HG03565 (cell line): ENCODE measurements around the gene RASL11A.
"Not testable (repeated sequence)": the region's sequence is repeated elsewhere in the genome, so short reads cannot be mapped to it uniquely, and the experiment has no call there.

ENCODE experiments used
- ATAC-seq: cut with Tn5 transposase; IDR thresholded peaks from one replicate; pipeline ENCODE4 v1.9.1; 2021; ENCODE audit warnings: mild to moderate bottlenecking, moderate library complexity; ENCODE audit not compliant: unreplicated experiment

Gene RASL11A

DNA sequence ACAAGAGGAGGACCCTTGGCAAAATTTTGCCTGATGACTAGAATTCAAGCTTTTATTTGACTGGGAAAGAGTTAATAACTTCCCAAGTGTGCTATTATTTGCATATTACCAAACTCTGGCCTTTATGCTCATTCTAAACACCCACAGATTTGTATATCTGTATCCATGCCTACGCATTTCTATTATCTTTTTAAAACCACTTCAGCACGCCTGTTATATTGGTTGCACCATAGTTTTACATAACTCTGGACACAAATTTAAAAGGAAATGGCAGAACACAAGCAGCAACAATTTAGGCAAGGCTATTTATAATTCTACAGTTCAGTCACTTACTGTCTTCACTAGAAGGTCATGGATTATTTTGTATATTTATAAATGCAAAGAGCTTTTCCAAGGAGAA is 3.7 kb upstream of the RASL11A start:
- ATAC-seq: no peak

GRCh38 chr13:27267596-27267995 is 3.0 kb upstream of the RASL11A start:
- ATAC-seq: no peak

GRCh38 chr13:27269114-27269665 is 1.4 kb upstream of the RASL11A start:
- no peak for ATAC-seq

- ATAC-seq: no peak
Measured at GRCh38 chr13:27271570-27272096, 1.0 kb downstream of the RASL11A start.

DNA sequence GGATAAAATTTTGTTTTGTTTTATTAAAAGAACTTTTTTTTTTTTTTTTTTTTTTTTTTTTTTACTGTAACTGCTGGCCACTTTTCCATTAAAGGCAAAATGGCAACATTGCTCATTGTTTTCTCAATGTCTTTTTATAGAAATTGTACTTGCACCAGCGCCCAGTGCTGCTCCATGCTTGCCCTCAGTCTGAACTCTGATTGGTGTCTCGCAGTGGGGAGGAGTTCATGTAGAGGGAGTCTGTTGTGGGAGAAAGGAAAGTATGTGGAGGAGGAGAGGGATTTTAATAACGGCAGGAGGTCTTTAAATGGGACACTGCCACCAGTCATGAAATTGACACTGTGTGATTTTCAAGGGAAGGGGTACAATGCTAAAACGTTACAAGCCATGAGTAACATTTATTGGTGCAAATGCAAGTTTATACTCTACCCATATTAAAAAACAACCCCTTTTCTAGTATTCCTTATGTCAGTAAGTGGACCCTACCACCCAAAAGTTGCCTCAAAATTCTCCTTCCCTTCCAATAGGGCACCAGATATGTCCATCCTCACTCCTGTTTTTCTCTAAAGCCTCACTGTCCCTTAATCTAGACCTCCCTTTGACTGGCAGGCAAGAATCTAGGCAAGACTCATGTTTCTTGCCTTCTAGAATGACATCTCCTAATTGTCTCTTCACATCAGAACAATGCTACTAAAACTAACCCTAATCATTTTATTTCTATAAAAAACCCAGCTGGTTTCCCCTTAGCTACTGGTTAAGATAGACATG is 3.2 kb downstream of the RASL11A start:
- ATAC-seq: no peak

DNA sequence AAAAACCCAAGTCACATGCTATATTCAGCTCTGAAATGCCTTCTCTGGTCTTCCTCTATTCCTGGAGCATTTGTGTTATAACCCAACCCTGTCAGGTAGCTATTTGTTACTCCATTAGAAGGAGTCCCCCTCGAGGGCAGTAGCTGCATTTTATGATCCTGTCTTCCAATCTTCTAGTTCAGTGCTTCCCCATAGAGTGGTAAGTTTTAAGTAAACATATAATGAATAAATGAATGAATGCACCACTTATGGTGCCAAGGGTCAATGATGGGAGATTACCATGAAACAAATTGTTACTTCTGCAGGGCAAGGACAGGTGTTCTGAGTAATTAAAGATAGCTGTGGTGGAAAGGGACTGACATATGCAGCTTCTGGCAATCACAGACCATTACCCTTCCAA is 4.0 kb downstream of the RASL11A start:
- no peak for ATAC-seq

DNA sequence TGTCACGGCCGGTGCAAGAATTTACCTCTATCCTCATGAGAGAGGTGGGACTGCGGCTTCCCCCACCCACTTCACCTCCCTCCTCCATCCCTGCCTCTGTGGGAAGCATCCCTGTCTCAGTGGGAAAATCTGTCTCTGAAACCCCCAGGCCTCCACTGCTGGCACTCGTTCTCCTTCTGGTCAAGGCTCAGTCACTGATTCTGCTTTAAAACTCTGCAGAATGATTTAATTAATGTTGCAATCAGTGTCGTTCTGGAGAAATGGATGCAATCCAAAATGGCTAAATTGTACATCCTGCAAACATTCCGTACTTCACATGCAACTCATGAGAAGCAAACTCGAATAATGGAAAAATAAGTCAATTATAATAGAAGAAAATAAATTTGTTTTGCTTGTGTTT is 5.6 kb downstream of the RASL11A start:
- no peak for ATAC-seq

GRCh38 chr13:27279506-27279905 is 8.9 kb downstream of the RASL11A start:
- ATAC-seq: no peak

GRCh38 chr13:27280009-27280656 is 9.5 kb downstream of the RASL11A start:
- no peak for ATAC-seq

- no peak for ATAC-seq
Measured at GRCh38 chr13:27280841-27281240, 10.2 kb downstream of the RASL11A start.

- no peak for ATAC-seq
Measured at GRCh38 chr13:27281420-27281819, 10.8 kb downstream of the RASL11A start.

GRCh38 chr13:27283906-27284493 is 13.4 kb downstream of the RASL11A start:
- no peak for ATAC-seq

- ATAC-seq: no peak
Measured at GRCh38 chr13:27288392-27288791, 17.8 kb downstream of the RASL11A start.

GRCh38 chr13:27289011-27289665 is 18.5 kb downstream of the RASL11A start:
- ATAC-seq: no peak

GRCh38 chr13:27290715-27291114 is 20.1 kb downstream of the RASL11A start:
- no peak for ATAC-seq

GRCh38 chr13:27291967-27292366 is 21.3 kb downstream of the RASL11A start:
- ATAC-seq: not testable (repeated sequence)

GRCh38 chr13:27293076-27293691 is 22.6 kb downstream of the RASL11A start:
- no peak for ATAC-seq

DNA sequence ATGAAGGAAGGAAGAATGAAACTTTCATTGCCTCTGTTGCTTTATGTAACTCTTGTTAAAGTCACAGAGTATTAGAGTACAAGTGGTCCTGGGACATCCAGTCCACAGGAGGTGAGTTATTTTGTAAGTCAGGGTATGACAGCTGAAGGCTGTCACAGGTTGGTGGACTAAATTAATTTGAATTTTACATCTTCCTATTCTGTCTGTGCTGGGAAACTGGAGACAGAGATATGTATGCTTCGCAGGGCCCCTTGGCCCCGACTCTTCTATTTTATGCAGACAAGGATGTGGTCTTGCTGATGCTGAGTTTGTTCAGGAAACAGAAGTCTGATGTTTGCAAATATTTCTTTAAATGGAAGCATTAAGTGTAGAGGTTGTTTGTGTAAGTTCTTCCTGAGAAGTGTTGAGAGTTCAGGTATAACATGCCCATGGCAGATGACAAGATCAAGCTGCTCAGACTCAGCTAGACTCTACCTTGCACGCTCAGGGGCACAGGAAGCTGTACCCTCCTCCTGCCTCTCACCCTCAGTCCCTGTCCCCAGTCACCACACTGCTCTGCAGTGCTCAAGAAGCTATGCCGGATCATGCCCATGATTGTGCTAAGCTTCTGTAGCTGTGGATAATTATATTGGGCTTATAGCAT is 23.4 kb downstream of the RASL11A start:
- no peak for ATAC-seq

GRCh38 chr13:27295096-27295495 is 24.5 kb downstream of the RASL11A start:
- no peak for ATAC-seq

DNA sequence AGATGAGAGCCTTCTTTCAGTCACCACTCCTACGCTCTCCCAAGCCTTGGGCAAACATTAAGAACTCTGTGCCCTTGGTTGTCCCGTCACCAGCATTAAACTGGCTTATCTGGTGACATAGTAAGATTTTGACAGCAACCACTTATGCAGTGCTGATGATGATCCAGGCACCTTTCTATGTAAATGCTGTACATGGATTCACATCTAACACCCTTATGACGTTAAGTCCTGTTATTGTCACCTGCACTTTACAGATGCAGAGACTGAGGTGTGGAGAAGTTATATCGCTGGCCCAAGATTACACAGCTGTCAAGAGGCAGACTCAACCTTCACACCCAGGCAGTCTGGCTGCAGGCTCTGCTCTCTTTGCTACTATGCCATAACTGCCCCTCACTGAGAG is 25.0 kb downstream of the RASL11A start:
- no peak for ATAC-seq
